ENCODE data around the gene C15orf62.

Gene C15orf62

DNA sequence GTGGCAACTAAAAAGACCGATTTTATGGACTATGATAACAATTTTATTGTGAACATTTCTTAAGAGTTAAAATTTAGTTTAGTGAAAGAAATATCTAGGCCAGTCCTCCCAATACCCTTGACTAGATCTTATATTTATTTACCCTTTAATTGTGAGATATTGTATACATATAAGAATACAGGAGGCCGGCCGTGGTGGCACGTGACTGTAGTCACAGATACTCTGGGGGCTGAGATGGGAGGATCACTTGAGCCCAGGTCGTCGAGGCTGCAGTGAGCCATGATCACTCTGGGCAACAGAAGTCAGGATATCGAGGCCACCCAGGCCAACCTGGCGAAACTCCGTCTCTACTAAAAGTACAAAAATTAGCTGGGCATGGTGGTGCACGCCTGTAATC lies 14.0 kb upstream of the C15orf62 start:
- no peak for DNase-seq (ENCODE audit: low read depth)

- no peak for DNase-seq (ENCODE audit: low read depth)
Observed at GRCh38 chr15:40756938-40757337, 12.8 kb upstream of the C15orf62 start.

DNA sequence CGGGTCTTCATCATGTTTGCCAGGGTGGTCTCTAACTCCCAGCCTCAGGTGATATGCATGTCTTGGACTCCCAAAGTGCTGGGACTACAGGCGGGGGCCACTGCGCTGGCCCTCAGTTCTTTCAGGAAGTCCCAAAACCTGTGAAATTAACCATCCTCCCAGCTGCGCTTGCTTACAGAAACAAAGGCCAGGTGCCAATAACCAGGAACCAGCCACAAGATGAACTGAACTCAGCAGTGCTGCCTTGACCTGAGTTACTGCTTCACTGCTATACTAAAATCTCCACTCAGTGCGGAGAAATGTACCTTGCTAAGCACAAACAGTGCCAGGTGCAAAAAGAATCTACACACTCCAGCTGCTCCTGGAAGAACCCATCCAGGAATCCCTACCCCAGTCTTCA lies 9.8 kb upstream of the C15orf62 start:
- no peak for DNase-seq (ENCODE audit: low read depth)

DNA sequence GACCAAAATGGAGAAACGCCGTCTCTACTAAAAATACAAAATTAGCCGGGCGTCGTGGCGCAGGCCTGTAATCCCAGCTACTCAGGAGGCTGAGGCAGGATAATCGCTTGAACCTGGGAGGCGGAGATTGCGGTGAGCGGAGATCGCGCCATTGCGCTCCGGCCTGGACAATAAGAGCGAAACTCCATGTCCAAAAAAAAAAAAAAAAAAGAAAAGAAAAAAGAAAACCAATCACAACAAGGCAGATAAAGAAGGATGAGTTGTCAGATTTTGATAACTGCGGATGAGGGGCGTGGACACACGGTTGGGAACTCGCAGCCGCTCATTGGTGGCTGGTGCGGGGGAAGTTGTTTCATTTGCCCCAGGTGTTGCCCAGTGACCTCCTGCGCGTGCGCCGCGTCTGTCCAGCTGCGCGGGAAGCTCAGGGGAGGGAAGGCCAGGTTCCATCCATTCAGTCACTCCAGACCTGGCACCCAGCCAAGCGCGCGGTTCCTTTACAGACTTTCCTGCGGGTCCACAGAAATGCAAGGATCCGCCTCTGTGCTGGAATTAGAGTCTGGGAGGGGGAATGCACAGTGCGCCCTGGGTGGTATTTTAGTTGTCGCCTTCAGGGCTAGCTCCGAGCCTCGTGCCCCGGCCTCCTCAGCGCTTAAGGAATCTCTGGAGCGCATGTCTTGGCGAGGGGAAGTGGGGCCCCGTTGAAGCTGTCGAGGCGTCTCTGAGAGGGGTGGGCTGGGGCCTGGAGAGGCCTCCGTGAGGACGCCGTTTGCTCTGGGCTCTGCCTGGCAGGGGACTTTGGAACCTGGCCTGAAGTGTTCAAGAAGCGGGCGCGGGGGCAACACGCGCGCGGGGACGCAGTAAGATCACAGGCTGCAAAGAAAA lies 6.6 kb upstream of the C15orf62 start:
- DNase-seq (ENCODE audit: low read depth), result no peak

- peak; percentile 24 for DNase-seq (ENCODE audit: low read depth)
Observed at GRCh38 chr15:40763801-40764628, 5.8 kb upstream of the C15orf62 start, which contains the start of gene GCHFR. GCHFR (plus strand) TSS chr15:40764068; CDS start chr15:40764181, 113 bp downstream.

- DNase-seq (ENCODE audit: low read depth), result no peak
Observed at GRCh38 chr15:40764629-40765103, 5.1 kb upstream of the C15orf62 start.

DNA sequence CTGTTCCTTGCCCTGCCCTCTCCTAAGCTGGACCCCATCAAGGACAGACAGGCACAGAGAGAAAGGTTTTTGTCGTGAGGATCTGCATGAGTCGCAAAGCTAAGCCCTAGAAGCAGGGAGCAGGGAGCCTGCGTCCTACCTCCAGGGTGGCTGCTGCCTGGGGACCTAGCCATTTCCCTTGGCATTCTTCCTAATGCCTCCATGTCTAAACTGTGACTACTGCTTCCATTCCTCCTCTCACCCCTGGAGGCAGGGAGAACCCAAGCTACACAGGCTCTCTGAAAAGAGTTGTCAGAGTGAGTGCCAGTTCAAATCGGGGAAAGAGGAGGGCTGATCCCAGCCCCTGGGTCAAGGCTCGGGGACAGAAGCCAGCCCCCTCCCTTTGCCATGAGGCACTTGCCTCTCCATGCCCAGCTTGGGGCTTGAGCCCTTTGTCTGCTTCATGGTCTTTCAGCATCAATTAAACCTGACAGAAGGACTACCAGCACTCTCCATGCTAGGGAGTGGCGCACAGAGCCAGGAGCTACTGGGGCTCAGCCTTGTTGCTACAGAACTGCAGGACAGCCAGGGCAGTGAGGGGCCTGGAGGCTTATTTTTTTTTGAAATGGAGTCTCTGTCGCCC lies 3.5 kb upstream of the C15orf62 start:
- no peak for DNase-seq (ENCODE audit: low read depth)

- DNase-seq (ENCODE audit: low read depth), result no peak
Observed at GRCh38 chr15:40766906-40767837, 2.6 kb upstream of the C15orf62 start.

DNA sequence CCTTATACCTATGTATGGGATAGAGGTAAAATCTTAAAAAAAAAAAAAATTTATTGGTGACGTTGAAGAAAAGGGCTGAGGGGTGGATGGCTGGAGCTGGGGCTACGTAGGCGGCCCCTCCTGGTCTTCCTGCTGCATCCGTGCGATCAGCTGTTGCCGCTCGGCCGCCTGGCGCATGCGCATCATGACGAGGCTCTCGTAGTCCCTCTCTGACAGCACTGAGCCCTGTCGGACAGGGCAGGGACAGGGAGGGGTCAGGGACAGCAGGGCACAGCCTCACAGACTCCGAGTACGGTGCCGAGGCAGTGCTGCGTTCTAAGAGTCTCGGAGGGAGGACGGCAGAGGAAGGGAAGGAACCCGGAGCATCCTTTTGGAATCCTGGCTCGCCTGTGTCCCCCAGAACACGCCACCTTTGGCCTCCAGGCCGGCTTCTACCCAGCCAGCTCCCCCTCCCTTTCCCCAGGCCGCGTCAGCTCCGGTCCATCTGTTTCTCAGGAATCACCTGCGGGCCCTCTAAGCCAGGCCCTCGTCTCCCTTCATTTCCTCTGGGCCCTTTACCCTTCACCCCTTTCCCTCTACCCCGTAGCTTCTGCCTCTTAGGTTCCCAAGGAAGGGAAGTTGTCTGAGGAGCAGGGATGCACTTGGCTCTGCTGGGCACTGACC lies 1.8 kb upstream of the C15orf62 start:
- DNase-seq (ENCODE audit: low read depth), result no peak

GRCh38 chr15:40768521-40769273 lies 1.1 kb upstream of the C15orf62 start:
- DNase-seq (ENCODE audit: low read depth), result no peak

GRCh38 chr15:40770147-40770721 lies 454 bp downstream of the C15orf62 start:
- no peak for DNase-seq (ENCODE audit: low read depth)

- DNase-seq (ENCODE audit: low read depth), result no peak
Observed at GRCh38 chr15:40771242-40771641, 1.5 kb downstream of the C15orf62 start.

GRCh38 chr15:40772014-40772413 lies 2.2 kb downstream of the C15orf62 start:
- DNase-seq (ENCODE audit: low read depth), result no peak

DNA sequence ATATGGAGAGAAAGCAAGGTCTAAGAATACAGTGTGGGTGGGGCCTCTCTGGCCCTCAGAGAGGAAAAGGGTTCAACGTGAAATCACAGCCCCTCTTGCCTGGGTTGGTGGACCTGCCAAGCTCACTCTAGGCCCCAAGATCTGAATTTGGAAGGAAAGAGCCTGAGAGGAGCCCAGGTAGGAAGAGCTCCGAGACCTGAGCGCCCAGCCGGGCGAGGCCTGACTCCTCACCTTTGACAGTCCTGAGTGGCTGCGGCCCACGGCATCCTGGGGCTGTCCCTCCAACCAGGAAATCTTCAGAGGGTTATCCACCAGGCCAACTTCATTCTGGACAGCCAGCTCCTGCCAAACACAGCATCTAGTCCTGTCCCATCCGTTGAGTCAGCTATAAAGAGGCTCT lies 3.7 kb downstream of the C15orf62 start:
- no peak for DNase-seq (ENCODE audit: low read depth)

GRCh38 chr15:40773902-40774301 lies 4.1 kb downstream of the C15orf62 start:
- no peak for DNase-seq (ENCODE audit: low read depth)

DNA sequence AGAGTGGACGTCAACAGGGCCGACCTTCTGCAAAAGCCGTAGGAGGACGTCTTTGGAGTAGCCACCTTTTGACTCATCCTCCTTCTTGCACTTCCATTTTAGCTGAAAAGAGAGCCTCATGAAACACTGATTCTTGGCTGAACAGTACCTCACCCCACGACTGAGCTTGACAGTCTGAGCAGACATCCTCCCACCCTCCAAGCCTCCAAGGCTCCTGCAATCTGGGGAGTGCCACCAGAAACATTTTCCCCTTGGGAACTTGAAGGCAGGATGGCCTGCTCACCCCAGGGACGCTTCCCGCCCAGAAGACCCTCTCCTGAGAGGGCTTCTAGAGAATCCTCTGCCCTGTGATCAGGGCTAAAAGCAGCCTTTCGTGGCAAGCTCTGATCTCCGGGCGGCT lies 5.2 kb downstream of the C15orf62 start:
- DNase-seq (ENCODE audit: low read depth), result no peak

DNA sequence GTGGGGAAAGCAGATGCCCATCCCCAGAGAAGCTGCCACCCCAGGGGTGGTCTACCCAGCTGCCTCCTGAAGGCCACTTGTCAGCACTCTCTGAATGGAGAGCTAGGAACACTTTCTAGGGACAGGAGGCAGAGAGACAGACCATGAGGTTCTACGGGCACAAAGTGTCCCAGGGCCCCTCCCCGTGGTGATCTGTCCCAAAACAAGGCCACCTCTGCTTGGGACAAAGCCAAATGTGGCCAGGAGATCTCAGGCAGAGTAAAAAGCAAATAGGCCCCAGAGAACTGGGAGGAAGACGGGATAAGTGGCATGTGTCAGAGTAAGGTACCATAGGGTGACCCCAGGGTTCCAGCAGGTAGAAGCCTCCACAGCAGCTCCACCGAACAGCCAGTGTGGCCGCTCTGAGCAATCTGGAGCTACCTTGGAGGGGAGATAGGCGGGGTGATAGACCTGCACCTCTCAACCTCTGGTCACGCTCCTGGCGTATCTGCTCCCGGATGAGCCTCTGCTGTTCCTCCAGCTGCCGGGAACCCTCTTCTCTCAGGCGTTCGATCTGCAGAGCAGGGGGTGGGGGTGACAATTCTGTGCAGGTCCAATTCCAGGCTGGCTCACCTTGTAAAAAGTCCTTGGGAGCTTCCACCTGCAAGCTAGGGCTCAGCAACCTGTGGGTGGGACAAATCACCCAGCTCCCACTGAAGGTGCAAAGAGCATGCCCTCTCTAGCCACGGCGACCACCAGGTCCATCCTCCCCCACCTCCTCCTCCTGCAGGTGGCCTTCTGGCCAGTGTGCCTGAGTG lies 6.2 kb downstream of the C15orf62 start:
- no peak for DNase-seq (ENCODE audit: low read depth)

DNA sequence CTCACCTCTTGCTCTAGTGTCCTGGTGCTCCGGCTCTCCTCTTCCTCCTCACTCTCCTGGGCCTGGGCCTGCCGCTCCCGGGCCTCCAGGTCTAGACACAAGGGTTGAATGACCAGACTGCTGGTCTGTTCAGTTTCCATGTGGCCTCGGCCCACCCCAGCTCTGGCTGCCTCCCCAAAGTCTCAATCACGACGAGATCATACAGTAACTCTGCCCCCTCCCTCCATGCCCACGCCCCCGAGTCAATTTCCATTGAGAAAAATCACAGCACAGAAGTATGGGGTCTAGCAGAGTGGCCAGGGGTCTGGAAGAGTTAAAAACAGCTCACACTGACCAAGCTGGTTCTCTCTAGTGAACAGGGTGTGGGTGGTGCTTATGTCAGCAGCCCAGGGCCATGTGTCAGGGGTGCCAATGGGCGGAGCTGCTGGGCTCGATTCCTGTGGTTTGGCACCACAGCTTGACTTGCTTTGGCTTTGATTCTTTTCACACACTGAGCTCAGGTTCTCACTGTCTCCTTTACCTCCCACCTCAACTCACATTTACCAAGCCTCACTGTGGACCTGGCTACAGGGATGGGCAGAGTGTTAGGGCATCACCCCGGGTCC lies 6.9 kb downstream of the C15orf62 start:
- no peak for DNase-seq (ENCODE audit: low read depth)
